GM21381 (cell line): ENCODE data around the gene SLC38A5.
"Not testable (repeated sequence)": the region's sequence is repeated elsewhere in the genome, so short reads cannot be mapped to it uniquely, and the experiment has no call there.

Experiments used
- ATAC-seq: cut with Tn5 transposase; IDR thresholded peaks from one replicate; pipeline ENCODE4 v1.9.1; 2021; ENCODE audit warnings: mild to moderate bottlenecking, moderate library complexity; ENCODE audit not compliant: unreplicated experiment

Gene SLC38A5

DNA sequence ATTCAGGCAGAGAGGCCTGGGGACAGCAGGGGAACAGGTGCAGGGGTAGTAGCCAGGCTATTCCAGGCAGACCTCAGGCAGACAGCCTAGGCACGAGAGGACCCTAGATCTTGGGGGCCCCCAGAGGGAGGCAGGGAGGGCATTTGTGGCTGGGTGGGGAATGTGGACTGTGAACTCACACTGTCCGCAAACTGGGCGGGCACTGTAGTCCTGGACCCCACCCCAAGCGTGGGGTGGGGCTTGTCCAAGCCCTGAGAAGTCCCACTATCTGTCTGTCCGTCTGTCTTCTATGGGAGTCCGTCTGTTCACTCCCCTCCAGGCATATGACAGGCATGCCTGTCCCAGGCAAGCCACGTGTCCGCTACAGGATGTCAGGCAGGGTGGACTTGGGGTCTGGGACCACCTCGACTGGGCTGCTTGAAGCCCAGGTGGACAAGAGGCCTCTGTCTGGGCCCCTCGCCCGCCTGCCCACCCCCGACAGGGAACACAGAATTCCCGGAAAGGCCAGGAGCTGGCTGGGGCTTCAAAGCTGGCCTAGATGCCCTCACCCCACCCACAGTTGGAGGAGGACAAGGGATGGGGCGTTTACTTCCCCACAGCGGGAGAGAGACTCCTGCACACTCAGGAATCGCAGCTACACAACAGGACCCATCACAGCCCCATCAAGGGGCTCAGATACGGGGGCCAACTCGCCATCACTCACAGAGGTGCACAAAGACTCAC lies at the start of gene SLC38A5:
SLC38A5 (minus strand) TSS at position 151 of the 723 bp plus-strand sequence. CDS start 2,336 bp downstream, outside the sequence.
- ATAC-seq: no peak

- not testable (repeated sequence) for ATAC-seq
These were observed 49.4 kb upstream of the SLC38A5 start for GRCh38 chrX:48519481-48519880.

GRCh38 chrX:48516987-48517386 lies 46.9 kb upstream of the SLC38A5 start:
- ATAC-seq: no peak

DNA sequence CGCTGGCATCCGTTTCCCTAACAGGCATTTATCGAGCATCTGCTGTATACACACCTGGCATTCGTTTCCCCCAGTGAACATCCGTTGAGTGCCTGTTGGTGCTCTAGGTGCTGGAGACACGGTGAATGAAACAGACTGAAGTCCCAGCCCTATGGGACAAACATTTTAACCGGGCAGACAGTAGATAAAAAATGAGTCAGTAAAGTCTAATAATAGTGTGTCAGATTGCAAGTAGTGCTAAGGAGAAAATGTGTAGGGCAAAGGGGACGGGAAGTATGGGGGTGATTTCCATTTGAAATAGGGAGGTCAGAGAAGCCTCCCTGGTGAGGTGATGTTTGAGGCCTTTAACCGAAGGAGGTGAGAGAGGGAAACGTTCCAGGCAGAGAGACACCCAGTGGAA lies 46.2 kb upstream of the SLC38A5 start:
- no peak for ATAC-seq

DNA sequence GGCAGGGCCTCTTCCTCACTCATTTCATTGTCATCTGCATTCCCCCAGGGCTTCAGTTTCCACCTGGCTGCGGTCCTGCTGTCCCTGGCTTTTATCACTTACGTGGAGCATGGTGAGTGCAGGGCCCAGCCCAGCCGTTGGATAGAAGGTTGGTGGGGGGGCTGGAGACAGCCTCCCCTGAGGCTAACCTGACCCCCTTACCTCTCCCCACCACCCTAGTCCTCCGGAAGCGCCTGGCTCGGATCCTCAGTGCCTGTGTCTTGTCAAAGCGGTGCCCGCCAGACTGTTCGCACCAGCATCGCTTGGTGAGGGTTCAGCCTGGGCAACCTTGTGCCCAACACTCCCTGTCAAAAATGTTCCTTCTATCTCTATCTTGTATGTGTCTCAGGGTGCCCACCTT lies 45.8 kb upstream of the SLC38A5 start:
- ATAC-seq: no peak

DNA sequence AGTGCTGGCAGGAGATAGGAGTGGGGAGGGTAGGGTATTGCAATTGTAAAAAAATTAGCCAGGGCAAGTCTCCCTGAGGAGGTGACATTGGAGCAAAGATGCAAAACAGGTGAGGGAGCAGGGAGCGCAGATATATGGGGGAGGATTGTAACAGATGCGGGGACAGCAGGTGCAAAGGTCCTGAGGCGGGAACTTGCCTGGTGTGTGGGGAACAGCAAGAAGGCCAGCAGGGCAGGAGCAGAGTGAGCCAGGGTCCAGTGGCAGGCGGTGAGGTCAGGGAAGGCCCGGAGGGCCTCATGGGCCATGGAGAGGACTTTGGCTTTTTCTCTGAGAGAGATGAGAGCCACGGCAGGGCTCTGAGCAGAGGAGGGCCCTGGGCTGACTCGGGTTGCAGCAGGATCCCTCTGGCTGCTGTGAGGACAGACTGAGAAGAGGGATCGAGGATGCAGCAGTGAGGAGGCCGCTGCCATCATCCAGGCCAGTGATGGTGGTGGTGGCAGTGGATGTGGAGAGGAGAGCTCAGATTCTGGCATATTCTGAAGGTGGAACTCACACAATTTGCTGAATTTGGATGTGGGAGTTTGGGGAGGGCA lies 44.9 kb upstream of the SLC38A5 start:
- no peak for ATAC-seq

DNA sequence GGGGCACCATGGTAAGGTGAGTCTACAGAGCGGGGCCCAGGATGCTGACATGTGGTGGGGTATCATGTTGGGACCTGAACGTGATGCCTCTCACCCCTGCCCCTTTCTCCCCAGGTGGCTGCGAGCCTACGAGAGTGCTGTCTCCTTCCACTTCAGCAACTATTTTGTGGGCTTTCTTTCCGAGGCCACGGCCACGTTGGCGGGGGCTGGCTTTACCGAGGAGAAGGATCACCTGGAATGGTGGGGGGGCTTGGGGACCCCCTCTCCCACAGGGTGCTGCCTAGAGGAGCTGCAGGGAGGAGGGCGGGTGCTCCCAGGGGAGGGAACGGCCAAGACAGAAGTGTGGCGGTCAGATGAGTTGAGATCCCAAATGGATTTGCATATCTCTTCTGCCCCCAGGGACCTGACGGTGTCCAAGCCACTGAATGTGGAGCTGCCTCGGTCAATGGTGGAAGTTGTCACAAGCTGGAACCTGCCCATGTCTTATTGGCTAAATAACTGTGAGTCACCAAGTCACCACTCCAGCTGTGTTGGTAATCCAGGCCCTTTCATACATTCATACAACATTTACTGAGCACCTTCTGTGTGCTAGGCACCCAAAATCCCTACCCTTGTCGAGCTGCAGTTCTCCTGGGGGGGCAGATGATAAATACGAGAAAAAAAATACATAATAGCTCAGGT lies 44.2 kb upstream of the SLC38A5 start:
- no peak for ATAC-seq

DNA sequence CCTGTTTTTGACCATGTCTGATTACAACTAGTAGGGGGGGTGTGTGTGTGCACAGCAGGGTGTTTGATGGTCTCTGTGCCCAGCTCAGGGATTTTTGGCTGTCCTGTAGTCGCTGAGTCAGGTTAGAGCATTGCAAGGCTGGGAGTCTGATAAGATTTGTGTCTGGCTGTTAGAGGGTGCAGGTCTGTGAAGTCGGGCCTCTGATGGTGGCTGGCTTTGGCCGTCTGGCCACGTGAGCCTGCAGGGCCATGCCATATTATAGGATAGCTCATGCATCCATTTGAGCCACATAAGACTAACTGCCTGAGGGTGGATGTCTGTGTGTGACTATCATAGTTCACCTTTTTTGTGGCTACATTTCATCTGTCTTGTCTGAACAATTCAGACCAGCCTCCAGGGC lies 43.6 kb upstream of the SLC38A5 start:
- no peak for ATAC-seq

DNA sequence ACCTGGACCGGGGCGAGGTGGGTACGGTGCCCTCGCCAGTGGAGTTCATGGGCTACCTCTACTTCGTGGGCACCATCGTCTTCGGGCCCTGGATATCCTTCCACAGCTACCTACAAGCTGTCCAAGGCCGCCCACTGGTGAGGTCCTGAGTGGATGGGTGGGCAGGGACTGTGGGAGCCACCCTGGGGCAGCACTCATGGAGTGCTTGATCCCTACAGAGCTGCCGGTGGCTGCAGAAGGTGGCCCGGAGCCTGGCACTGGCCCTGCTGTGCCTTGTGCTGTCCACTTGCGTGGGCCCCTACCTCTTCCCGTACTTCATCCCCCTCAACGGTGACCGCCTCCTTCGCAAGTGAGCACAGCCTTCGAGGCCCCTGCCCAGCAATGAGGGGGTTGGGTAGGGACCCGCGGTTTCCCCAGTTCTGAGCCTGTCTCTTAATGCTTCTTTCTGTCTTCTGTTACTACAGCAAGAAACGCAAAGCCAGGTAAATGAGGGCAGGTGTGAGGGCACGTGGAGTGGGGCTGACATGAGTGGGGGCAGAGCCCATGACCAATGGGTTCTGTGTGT lies 42.4 kb upstream of the SLC38A5 start:
- no peak for ATAC-seq

GRCh38 chrX:48511560-48511959 lies 41.5 kb upstream of the SLC38A5 start:
- no peak for ATAC-seq

- ATAC-seq: no peak
These were observed 39.6 kb upstream of the SLC38A5 start for GRCh38 chrX:48509619-48510018.

DNA sequence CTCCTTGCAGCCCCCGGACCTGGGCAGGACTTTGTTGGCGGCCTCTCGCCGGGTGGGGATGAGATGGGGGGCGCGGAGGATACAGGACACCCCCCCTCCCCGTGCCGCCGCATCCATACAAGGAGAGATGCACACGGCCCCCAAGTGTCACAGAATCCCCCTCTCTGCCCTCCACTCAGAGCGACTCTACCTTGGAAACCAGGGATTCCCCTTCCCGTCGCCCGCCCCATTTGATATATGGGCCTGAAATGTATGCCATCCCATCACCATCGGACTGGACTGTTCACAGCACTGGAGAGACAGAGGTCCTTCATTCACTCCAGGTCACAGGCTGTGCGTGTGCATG lies 39.2 kb upstream of the SLC38A5 start:
- no peak for ATAC-seq

DNA sequence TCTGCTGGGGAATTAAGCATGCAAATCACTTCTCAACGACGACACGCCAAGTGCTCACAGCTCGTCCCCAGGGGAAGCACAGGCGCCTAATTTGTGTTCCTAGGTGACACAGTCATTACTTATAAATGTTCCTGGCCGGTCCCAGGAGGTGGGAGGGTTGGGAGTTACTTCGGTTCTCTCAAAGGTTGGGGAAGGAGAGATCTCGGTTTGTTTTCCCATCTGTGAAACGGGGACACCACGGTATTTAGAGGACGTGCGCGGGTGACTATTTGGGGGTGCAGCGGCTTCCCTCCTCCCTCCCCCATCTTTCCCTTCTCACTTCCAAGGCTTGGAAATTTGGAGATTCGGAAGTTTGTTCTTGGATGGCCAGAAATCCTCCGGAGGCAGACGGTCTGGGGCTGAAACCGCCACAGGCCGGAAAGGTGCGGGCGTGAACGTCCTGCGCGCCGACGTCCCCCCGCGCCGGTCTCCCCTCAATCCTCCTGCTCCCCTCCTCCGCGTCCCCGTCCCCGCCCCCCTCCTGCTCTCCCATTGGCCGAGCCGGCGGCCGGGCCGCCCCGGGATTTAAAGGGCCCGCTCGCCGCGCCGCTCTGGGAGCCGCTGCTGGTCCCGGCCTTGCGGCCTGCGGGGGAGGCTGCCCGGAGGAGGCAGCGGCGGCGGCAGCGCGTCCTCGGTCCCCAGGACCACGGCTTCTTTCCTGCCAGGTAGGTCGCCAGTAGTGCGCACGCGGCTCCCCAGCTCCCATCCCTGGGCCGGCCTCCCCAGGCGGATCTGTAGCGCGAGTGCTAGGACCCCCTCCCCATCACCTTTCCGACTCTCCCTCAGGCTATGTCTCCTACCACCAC lies 38.6 kb upstream of the SLC38A5 start, which contains the start of gene PORCN:
PORCN (plus strand) TSS at position 593 of the 845 bp plus-strand sequence. CDS start 829 bp downstream, outside the sequence.
- peak; percentile 76 for ATAC-seq

DNA sequence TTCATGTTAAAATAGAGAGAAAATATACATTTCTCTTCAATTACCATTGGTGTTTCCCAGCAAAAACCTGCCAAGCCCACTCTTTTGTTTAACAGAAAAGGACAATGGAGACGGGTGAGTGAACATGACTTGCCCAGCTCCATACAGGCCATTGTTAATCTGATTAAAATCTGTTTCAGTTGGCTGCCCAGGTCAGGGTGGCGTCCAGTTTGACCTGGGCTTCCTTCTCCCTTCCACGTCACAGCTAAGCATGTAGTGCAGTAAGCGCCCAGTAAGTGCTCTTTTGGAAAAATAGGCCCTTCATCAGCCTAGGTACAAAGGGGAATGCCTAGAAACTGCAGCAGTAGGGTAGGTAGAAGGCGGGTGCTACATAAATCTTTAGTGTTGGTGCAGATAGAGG lies 37.2 kb upstream of the SLC38A5 start:
- ATAC-seq: no peak

GRCh38 chrX:48505481-48505880 lies 35.4 kb upstream of the SLC38A5 start:
- no peak for ATAC-seq

GRCh38 chrX:48504261-48504660 lies 34.2 kb upstream of the SLC38A5 start:
- no peak for ATAC-seq

DNA sequence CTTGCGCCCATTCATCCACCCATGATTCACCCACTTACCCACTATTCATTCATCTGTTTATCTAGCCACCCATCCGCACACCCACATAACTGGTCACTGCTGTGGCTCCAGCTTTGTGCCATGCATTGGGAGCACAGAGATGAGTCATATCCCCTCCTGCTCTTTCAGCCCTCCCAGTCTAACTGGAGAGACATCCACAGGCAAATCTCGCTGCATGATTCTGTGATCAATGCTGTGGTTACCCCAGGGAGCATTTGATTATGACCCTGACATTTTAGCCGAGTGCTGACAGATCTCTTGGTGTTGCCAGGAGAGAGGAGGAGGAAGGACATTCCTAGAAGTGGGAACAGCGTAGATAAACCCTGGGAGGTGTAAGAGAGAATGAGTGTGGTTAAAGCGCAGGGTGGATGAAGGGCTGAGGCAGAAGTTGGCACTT lies 28.3 kb upstream of the SLC38A5 start:
- ATAC-seq: no peak

- ATAC-seq: no peak
These were observed 27.8 kb upstream of the SLC38A5 start for GRCh38 chrX:48497871-48498270.

GRCh38 chrX:48496660-48497059 lies 26.6 kb upstream of the SLC38A5 start:
- no peak for ATAC-seq

GRCh38 chrX:48493890-48494364 lies 23.9 kb upstream of the SLC38A5 start:
- no peak for ATAC-seq
